ENCODE measurements around the gene ZBTB3. TPM values are rescaled to one million over a fixed set of nuclear protein-coding genes. Genes with fewer than 3 reads are reported as not detected.

Gene ZBTB3
- total and polyA plus RNA-seq, 9 of the 15 experiments (the other 6 are each of a cell fraction or from before 2014, with no cell fraction given), result 1.9 to 10.0 (median 4.9) TPM

DNA sequence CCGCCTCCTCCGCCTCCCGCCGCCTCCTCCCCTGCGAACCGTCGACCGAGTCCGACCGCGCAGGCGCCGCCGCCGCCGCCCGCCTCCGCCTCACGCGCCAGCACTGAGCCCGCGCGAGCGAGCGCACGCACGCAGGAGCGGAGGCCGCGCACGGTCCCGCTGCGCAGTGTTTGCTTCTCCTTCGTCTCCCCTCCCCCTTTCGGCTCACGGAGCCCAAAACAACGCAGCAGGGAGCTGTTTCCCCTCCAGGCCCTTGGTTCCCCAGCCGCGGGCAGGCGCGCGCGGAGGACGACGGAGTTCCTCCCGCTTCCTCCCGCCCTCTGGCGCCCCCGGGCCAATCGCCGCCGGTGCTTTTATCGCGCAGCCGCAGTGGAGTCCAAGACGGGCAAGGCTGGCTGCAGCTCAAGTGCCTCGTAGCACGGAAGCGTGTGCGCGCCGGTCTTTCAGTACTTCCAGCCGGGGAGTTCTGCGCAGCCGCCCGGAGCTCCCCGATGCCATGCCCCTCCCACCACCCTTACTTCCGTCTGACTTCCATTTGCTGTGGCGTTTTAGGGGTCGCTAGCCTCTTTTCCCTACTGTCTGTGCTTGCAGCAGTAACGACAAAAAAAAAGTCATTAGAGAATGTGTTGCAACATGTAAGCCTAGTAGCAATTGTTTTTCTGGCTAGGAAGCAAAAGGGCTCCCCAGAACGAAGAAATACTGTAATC, 26.6 kb downstream of the ZBTB3 start, which contains the start of gene HNRNPUL2 (continued):
- TF ChIP-seq, protein P1, sequence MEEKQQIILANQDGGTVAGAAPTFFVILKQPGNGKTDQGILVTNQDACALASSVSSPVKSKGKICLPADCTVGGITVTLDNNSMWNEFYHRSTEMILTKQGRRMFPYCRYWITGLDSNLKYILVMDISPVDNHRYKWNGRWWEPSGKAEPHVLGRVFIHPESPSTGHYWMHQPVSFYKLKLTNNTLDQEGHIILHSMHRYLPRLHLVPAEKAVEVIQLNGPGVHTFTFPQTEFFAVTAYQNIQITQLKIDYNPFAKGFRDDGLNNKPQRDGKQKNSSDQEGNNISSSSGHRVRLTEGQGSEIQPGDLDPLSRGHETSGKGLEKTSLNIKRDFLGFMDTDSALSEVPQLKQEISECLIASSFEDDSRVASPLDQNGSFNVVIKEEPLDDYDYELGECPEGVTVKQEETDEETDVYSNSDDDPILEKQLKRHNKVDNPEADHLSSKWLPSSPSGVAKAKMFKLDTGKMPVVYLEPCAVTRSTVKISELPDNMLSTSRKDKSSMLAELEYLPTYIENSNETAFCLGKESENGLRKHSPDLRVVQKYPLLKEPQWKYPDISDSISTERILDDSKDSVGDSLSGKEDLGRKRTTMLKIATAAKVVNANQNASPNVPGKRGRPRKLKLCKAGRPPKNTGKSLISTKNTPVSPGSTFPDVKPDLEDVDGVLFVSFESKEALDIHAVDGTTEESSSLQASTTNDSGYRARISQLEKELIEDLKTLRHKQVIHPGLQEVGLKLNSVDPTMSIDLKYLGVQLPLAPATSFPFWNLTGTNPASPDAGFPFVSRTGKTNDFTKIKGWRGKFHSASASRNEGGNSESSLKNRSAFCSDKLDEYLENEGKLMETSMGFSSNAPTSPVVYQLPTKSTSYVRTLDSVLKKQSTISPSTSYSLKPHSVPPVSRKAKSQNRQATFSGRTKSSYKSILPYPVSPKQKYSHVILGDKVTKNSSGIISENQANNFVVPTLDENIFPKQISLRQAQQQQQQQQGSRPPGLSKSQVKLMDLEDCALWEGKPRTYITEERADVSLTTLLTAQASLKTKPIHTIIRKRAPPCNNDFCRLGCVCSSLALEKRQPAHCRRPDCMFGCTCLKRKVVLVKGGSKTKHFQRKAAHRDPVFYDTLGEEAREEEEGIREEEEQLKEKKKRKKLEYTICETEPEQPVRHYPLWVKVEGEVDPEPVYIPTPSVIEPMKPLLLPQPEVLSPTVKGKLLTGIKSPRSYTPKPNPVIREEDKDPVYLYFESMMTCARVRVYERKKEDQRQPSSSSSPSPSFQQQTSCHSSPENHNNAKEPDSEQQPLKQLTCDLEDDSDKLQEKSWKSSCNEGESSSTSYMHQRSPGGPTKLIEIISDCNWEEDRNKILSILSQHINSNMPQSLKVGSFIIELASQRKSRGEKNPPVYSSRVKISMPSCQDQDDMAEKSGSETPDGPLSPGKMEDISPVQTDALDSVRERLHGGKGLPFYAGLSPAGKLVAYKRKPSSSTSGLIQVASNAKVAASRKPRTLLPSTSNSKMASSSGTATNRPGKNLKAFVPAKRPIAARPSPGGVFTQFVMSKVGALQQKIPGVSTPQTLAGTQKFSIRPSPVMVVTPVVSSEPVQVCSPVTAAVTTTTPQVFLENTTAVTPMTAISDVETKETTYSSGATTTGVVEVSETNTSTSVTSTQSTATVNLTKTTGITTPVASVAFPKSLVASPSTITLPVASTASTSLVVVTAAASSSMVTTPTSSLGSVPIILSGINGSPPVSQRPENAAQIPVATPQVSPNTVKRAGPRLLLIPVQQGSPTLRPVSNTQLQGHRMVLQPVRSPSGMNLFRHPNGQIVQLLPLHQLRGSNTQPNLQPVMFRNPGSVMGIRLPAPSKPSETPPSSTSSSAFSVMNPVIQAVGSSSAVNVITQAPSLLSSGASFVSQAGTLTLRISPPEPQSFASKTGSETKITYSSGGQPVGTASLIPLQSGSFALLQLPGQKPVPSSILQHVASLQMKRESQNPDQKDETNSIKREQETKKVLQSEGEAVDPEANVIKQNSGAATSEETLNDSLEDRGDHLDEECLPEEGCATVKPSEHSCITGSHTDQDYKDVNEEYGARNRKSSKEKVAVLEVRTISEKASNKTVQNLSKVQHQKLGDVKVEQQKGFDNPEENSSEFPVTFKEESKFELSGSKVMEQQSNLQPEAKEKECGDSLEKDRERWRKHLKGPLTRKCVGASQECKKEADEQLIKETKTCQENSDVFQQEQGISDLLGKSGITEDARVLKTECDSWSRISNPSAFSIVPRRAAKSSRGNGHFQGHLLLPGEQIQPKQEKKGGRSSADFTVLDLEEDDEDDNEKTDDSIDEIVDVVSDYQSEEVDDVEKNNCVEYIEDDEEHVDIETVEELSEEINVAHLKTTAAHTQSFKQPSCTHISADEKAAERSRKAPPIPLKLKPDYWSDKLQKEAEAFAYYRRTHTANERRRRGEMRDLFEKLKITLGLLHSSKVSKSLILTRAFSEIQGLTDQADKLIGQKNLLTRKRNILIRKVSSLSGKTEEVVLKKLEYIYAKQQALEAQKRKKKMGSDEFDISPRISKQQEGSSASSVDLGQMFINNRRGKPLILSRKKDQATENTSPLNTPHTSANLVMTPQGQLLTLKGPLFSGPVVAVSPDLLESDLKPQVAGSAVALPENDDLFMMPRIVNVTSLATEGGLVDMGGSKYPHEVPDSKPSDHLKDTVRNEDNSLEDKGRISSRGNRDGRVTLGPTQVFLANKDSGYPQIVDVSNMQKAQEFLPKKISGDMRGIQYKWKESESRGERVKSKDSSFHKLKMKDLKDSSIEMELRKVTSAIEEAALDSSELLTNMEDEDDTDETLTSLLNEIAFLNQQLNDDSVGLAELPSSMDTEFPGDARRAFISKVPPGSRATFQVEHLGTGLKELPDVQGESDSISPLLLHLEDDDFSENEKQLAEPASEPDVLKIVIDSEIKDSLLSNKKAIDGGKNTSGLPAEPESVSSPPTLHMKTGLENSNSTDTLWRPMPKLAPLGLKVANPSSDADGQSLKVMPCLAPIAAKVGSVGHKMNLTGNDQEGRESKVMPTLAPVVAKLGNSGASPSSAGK (IDR thresholded peaks at IDR 0.05), result peak; percentile 97
- no peak for TF ChIP-seq RBM39 (optimal IDR thresholded peaks at IDR 0.05; ENCODE audit: low read depth, low read length)
- no peak for TF ChIP-seq DNMT1 (IDR thresholded peaks at IDR 0.05)
- no peak for TF ChIP-seq ZNF347 (CRISPR knock-in tag; IDR thresholded peaks at IDR 0.05; ENCODE audit: low read depth)
- no peak for TF ChIP-seq TFAM (CRISPR knock-in tag; conservative IDR thresholded peaks at IDR 0.05)
- TF ChIP-seq, protein P2, sequence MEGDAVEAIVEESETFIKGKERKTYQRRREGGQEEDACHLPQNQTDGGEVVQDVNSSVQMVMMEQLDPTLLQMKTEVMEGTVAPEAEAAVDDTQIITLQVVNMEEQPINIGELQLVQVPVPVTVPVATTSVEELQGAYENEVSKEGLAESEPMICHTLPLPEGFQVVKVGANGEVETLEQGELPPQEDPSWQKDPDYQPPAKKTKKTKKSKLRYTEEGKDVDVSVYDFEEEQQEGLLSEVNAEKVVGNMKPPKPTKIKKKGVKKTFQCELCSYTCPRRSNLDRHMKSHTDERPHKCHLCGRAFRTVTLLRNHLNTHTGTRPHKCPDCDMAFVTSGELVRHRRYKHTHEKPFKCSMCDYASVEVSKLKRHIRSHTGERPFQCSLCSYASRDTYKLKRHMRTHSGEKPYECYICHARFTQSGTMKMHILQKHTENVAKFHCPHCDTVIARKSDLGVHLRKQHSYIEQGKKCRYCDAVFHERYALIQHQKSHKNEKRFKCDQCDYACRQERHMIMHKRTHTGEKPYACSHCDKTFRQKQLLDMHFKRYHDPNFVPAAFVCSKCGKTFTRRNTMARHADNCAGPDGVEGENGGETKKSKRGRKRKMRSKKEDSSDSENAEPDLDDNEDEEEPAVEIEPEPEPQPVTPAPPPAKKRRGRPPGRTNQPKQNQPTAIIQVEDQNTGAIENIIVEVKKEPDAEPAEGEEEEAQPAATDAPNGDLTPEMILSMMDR (IDR thresholded peaks at IDR 0.05 in 2 of 3, conservative IDR thresholded peaks at IDR 0.05 in 1 of 3; ENCODE audit: insufficient read depth in 2 of 3, low read depth in 1 of 3, low read length in 3 of 3), result no peak
- TF ChIP-seq SUPT5H (IDR thresholded peaks at IDR 0.05), result peak; percentile 96
- 0 out of 2 replicates have a peak, but pooled peaks have one; percentile 47 for TF ChIP-seq NBN (IDR thresholded peaks at IDR 0.05; ENCODE audit: low read depth)
- no peak for TF ChIP-seq NELFE (IDR thresholded peaks at IDR 0.05; ENCODE audit: insufficient read depth, insufficient read length)
- TF ChIP-seq, protein P3, sequence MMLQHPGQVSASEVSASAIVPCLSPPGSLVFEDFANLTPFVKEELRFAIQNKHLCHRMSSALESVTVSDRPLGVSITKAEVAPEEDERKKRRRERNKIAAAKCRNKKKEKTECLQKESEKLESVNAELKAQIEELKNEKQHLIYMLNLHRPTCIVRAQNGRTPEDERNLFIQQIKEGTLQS (IDR thresholded peaks at IDR 0.05), result no peak
- TF ChIP-seq, protein P3 (CRISPR knock-in tag; conservative IDR thresholded peaks at IDR 0.05), result no peak; the same call in 1 of the 2 replicates
- TF ChIP-seq NFE2L1 (tag; IDR thresholded peaks at IDR 0.05; ENCODE audit: borderline replicate concordance, low read depth), result no peak
- no peak for TF ChIP-seq ZNF830 (CRISPR knock-in tag; IDR thresholded peaks at IDR 0.05)
- TF ChIP-seq SNRNP70 (optimal IDR thresholded peaks at IDR 0.05; ENCODE audit: low read depth, low read length), result no peak

Measured in K562 (cell line).